BLaER1 (cell line): ENCODE measurements around the gene LOXL4.

Experiments
- H3K27ac ChIP-seq: shearing (Covaris generic); formaldehyde crosslinking; 2 replicates; pipeline ENCODE4 v1.8.1; 2022
- H3K27me3 ChIP-seq: shearing (Covaris generic); formaldehyde crosslinking; 2 replicates; pipeline ENCODE4 v1.8.1; 2022
- H3K36me3 ChIP-seq: shearing (Covaris generic); formaldehyde crosslinking; 2 replicates; pipeline ENCODE4 v1.8.1; 2022
- H3K4me1 ChIP-seq: shearing (Covaris generic); formaldehyde crosslinking; 2 replicates; pipeline ENCODE4 v1.8.1; 2022
- H3K4me2 ChIP-seq: shearing (Covaris generic); formaldehyde crosslinking; 2 replicates; pipeline ENCODE4 v1.8.1; 2022
- H3K4me3 ChIP-seq: shearing (Covaris generic); formaldehyde crosslinking; 2 replicates; pipeline ENCODE4 v1.8.1; 2022
- H3K9ac ChIP-seq: shearing (Covaris generic); formaldehyde crosslinking; 2 replicates; pipeline ENCODE4 v1.8.1; 2022
- H3K9me3 ChIP-seq: shearing (Covaris generic); formaldehyde crosslinking; 2 replicates; pipeline ENCODE4 v1.8.1; 2022
- H4K20me1 ChIP-seq: shearing (Covaris generic); formaldehyde crosslinking; 2 replicates; pipeline ENCODE4 v1.8.1; 2022
- Cebpa-rat ChIP-seq: shearing (Covaris generic); IDR thresholded peaks from 2 replicates; pipeline ENCODE4 v1.8.1; 2022

Gene LOXL4

GRCh38 chr10:98212196-98212595 lies 55.8 kb downstream of the LOXL4 start:
- no peak for TF ChIP-seq Cebpa-rat

GRCh38 chr10:98209441-98209840 lies 58.6 kb downstream of the LOXL4 start:
- Histone ChIP-seq H3K27ac (no peak overlapping the region), H3K36me3 (peaks cover 46% of the 10 kb centered on the region), H3K9ac (no peak overlapping the region), H3K4me3 (no peak overlapping the region), H3K27me3 (no peaks in the 10 kb centered on the region), H3K9me3 (no peaks in the 10 kb centered on the region), H3K4me2 (no peak overlapping the region), H4K20me1 (peaks cover 33% of the 10 kb centered on the region; the same call in 1 of the 2 replicates), H3K4me1 (no peaks in the 10 kb centered on the region)
- no peak for TF ChIP-seq Cebpa-rat

More at GRCh38 chr10:98212196-98212595, 55.8 kb downstream of the LOXL4 start:
- H3K9ac ChIP-seq: no peak overlapping the region
- no peak overlapping the region for H3K27ac ChIP-seq
- no peak overlapping the region for H3K4me3 ChIP-seq
- peaks cover 63% of the 10 kb centered on the region for H3K36me3 ChIP-seq
- peaks cover 27% of the 10 kb centered on the region; the same call in 1 of the 2 replicates for H4K20me1 ChIP-seq
- peaks cover 12% of the 10 kb centered on the region for H3K9me3 ChIP-seq
- H3K4me2 ChIP-seq: no peak overlapping the region
- H3K27me3 ChIP-seq: no peaks in the 10 kb centered on the region
- no peaks in the 10 kb centered on the region for H3K4me1 ChIP-seq

- no peak for TF ChIP-seq Cebpa-rat
- Histone ChIP-seq H3K27ac (no peak overlapping the region), H3K9me3 (no peaks in the 10 kb centered on the region), H3K27me3 (no peaks in the 10 kb centered on the region), H3K4me2 (no peak overlapping the region), H3K4me1 (no peaks in the 10 kb centered on the region), H3K36me3 (peaks cover 47% of the 10 kb centered on the region), H3K9ac (no peak overlapping the region), H3K4me3 (no peak overlapping the region), H4K20me1 (peaks cover 33% of the 10 kb centered on the region; the same call in 1 of the 2 replicates)
Measured at GRCh38 chr10:98208925-98209324, 59.1 kb downstream of the LOXL4 start.

- Histone ChIP-seq H3K27ac (no peak overlapping the region), H4K20me1 (peaks cover 27% of the 10 kb centered on the region; the same call in 1 of the 2 replicates), H3K27me3 (no peaks in the 10 kb centered on the region), H3K4me2 (no peak overlapping the region), H3K9ac (no peak overlapping the region), H3K9me3 (no peaks in the 10 kb centered on the region), H3K36me3 (peaks cover 33% of the 10 kb centered on the region), H3K4me3 (no peak overlapping the region), H3K4me1 (no peaks in the 10 kb centered on the region)
- no peak for TF ChIP-seq Cebpa-rat
Measured at GRCh38 chr10:98205351-98205750, 62.6 kb downstream of the LOXL4 start.

- H3K9ac ChIP-seq: no peak overlapping the region
- peaks cover 28% of the 10 kb centered on the region; the same call in 1 of the 2 replicates for H4K20me1 ChIP-seq
- H3K27me3 ChIP-seq: no peaks in the 10 kb centered on the region
- peaks cover 9% of the 10 kb centered on the region; the same call in 1 of the 2 replicates for H3K36me3 ChIP-seq
- no peak overlapping the region for H3K27ac ChIP-seq
- H3K4me1 ChIP-seq: no peaks in the 10 kb centered on the region
- no peak overlapping the region for H3K4me2 ChIP-seq
- TF ChIP-seq Cebpa-rat: no peak
- no peak overlapping the region for H3K4me3 ChIP-seq
- no peaks in the 10 kb centered on the region for H3K9me3 ChIP-seq
Measured at GRCh38 chr10:98202378-98202777, 65.6 kb downstream of the LOXL4 start.

- Histone ChIP-seq H3K36me3 (peaks cover 15% of the 10 kb centered on the region; the same call in 1 of the 2 replicates), H3K9me3 (no peaks in the 10 kb centered on the region), H3K4me1 (no peaks in the 10 kb centered on the region), H3K27ac (no peak overlapping the region), H4K20me1 (peaks cover 28% of the 10 kb centered on the region; the same call in 1 of the 2 replicates), H3K9ac (no peak overlapping the region), H3K4me2 (no peak overlapping the region), H3K27me3 (no peaks in the 10 kb centered on the region), H3K4me3 (no peak overlapping the region)
- no peak for TF ChIP-seq Cebpa-rat
Measured at GRCh38 chr10:98201760-98202159, 66.2 kb downstream of the LOXL4 start.
